HepG2 (cell line): Measurements from ENCODE around the gene WDR48. TPM values are rescaled to one million over a fixed set of nuclear protein-coding genes. Genes with fewer than 3 reads are reported as not detected.

Source experiments
- ATF1 ChIP-seq: IDR thresholded peaks from 2 replicates; pipeline ENCODE4 v1.6.1; 2016; ENCODE audit warnings: mild to moderate bottlenecking, control low read depth
- CREB1 ChIP-seq, 2 experiments: fragments of 450-650 bp in 1 of 2; IDR thresholded peaks; 2 replicates each; pipeline ENCODE4 v1.6.1; 2016 to 2017; ENCODE audit warnings: control low read depth in 1 of 2, mild to moderate bottlenecking in 1 of 2, missing compliant biosample characterization in 1 of 2, missing genetic modification characterization in 1 of 2
- CREM ChIP-seq, 2 experiments: sonication (generic) in 1 of 2; formaldehyde crosslinking in 1 of 2; IDR thresholded peaks; 2 replicates each; pipeline versions ENCODE4 v1.4.0 to v1.6.1; 2016 to 2020; ENCODE audit warnings: antibody characterized with exemption in 1 of 2, mild to moderate bottlenecking in 1 of 2, missing genetic modification reagents in 1 of 2
- EEA1 ChIP-seq: sonication (generic); formaldehyde crosslinking; IDR thresholded peaks from 2 replicates; pipeline ENCODE4 v1.5.1; 2020; ENCODE audit warnings: mild to moderate bottlenecking, missing genetic modification reagents, borderline replicate concordance
- EED ChIP-seq: sonication (generic); formaldehyde crosslinking; IDR thresholded peaks from 2 replicates; pipeline ENCODE4 v1.5.0; 2020; ENCODE audit warnings: mild to moderate bottlenecking, missing genetic modification reagents
- ELF3 ChIP-seq: IDR thresholded peaks from 2 replicates; pipeline ENCODE4 v1.6.1; 2016; ENCODE audit warnings: missing genetic modification reagents, missing compliant biosample characterization
- EP300 ChIP-seq, 3 experiments: sonication (generic) in 1 of 3; formaldehyde crosslinking in 1 of 3; IDR thresholded peaks; 2 replicates each; pipeline versions ENCODE4 v1.5.1 to v1.6.1; 2011 to 2020; ENCODE audit warnings: low read depth in 2 of 3, low read length in 2 of 3, borderline replicate concordance in 1 of 3, improper control_type of control experiment in 1 of 3, mild to moderate bottlenecking in 1 of 3, missing genetic modification reagents in 1 of 3, moderate library complexity in 1 of 3
- GATAD1 ChIP-seq: IDR thresholded peaks from 2 replicates; pipeline ENCODE4 v1.6.1; 2016; ENCODE audit warnings: missing genetic modification reagents, missing compliant biosample characterization
- GATAD2A ChIP-seq: IDR thresholded peaks from 2 replicates; pipeline ENCODE4 v1.6.1; 2016
- HMG20A ChIP-seq: IDR thresholded peaks from 2 replicates; pipeline ENCODE4 v1.6.1; 2016; ENCODE audit warnings: borderline replicate concordance
- HNF4A ChIP-seq: sonication (generic); formaldehyde crosslinking; IDR thresholded peaks from 2 replicates; pipeline ENCODE4 v1.4.0; 2020; ENCODE audit warnings: missing genetic modification reagents
- JUND ChIP-seq: sonication (generic); formaldehyde crosslinking; IDR thresholded peaks from 2 replicates; pipeline ENCODE4 v1.8.0; 2022; ENCODE audit warnings: mild to moderate bottlenecking, missing genetic modification reagents
- KAT8 ChIP-seq: IDR thresholded peaks from 2 replicates; pipeline ENCODE4 v1.6.1; 2016; ENCODE audit warnings: missing genetic modification reagents, missing compliant biosample characterization
- SALL1 ChIP-seq: sonication (generic); formaldehyde crosslinking; IDR thresholded peaks from 2 replicates; pipeline ENCODE4 v1.8.0; 2022; ENCODE audit warnings: mild to moderate bottlenecking, missing genetic modification reagents
- SOX13 ChIP-seq, 3 experiments: fragments of 450-650 bp in 1 of 3; sonication (generic) in 1 of 3; formaldehyde crosslinking in 1 of 3; IDR thresholded peaks in 2 of 3; conservative IDR thresholded peaks in 1 of 3; 2 replicates each; pipeline versions ENCODE4 v1.5.0 to v1.6.1; 2016 to 2020; ENCODE audit warnings: antibody characterized with exemption in 1 of 3, mild to moderate bottlenecking in 1 of 3, missing compliant biosample characterization in 1 of 3, missing genetic modification reagents in 1 of 3, moderate library complexity in 1 of 3
- SOX5 ChIP-seq: IDR thresholded peaks from 2 replicates; pipeline ENCODE4 v1.6.1; 2016; ENCODE audit warnings: borderline replicate concordance
- SOX6 ChIP-seq, 2 experiments: fragments of 450-650 bp in 1 of 2; sonication (generic) in 1 of 2; formaldehyde crosslinking in 1 of 2; IDR thresholded peaks; 2 replicates each; pipeline versions ENCODE4 v1.4.0 to v1.6.1; 2017 to 2020; ENCODE audit warnings: antibody characterized with exemption in 1 of 2, mild to moderate bottlenecking in 1 of 2, missing genetic modification reagents in 1 of 2
- ZNF44 ChIP-seq: sonication (generic); formaldehyde crosslinking; IDR thresholded peaks from 2 replicates; pipeline ENCODE4 v1.5.1; 2020; ENCODE audit warnings: mild to moderate bottlenecking, missing genetic modification reagents
- ZNF644 ChIP-seq: IDR thresholded peaks from 2 replicates; pipeline ENCODE4 v1.6.1; 2016; ENCODE audit warnings: low read depth
- polyA plus RNA-seq, 8 experiments: library from polyadenylated mRNA; depleted of rRNA in 3 of 8; stranded (reverse) in 7 of 8; unstranded in 1 of 8; fragments of >200 nt; fragmentation: Illumina TruSeq in 4 of 8; extraction: Trizol in 4 of 8; gene quantifications; 2 replicates each; pipeline versions ENCODE4 v1.2.1 to v1.2.3, GENCODE V29; 2011 to 2016; ENCODE audit warnings: low read depth in 4 of 8, missing spikeins in 1 of 8, mixed read lengths in 1 of 8; ENCODE audit not compliant: insufficient read depth in 1 of 8
- total RNA-seq, 5 experiments: library from RNA; depleted of rRNA; stranded (reverse); fragments of >200 nt; fragmentation: Illumina TruSeq; extraction: Trizol; gene quantifications; 2 replicates each; pipeline ENCODE4 v1.2.3, GENCODE V29; 2016; ENCODE audit warnings: low read depth in 1 of 5
- TF ChIP-seq, protein P1 (sequence below): sonication (generic); formaldehyde crosslinking; conservative IDR thresholded peaks from 2 replicates; pipeline ENCODE4 v1.4.0; 2020; ENCODE audit warnings: mild to moderate bottlenecking, missing genetic modification reagents, moderate library complexity
- TF ChIP-seq, protein P2 (sequence below): IDR thresholded peaks from 2 replicates; pipeline ENCODE4 v1.6.1; 2012; ENCODE audit warnings: low read depth, low read length, improper control_type of control experiment

The WDR48 gene
- total and polyA plus RNA-seq, 2 of the 13 experiments (the other 11 are each of a cell fraction or from before 2014, with no cell fraction given) = 29.2 to 31.2 TPM

DNA sequence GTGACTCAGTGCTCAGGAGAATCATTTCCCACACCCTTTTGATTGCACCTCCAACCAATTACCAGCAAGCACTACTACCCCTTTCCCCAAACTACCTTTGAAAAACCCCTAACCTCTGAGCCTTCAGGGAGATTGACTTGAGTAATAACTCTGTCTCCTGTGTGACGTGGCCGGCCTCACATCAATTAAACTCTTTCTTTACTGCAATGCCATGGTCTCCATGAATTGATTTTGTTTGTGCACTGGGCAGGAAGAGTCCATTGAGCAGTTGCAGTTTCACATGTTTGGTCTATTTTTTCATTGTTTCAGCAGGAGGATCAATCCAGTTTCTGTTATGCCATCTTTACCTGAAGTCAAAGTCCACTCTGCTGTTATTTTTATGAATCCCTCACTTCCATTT is 32.5 kb upstream of the WDR48 start (continued):
- TF ChIP-seq, protein P1, sequence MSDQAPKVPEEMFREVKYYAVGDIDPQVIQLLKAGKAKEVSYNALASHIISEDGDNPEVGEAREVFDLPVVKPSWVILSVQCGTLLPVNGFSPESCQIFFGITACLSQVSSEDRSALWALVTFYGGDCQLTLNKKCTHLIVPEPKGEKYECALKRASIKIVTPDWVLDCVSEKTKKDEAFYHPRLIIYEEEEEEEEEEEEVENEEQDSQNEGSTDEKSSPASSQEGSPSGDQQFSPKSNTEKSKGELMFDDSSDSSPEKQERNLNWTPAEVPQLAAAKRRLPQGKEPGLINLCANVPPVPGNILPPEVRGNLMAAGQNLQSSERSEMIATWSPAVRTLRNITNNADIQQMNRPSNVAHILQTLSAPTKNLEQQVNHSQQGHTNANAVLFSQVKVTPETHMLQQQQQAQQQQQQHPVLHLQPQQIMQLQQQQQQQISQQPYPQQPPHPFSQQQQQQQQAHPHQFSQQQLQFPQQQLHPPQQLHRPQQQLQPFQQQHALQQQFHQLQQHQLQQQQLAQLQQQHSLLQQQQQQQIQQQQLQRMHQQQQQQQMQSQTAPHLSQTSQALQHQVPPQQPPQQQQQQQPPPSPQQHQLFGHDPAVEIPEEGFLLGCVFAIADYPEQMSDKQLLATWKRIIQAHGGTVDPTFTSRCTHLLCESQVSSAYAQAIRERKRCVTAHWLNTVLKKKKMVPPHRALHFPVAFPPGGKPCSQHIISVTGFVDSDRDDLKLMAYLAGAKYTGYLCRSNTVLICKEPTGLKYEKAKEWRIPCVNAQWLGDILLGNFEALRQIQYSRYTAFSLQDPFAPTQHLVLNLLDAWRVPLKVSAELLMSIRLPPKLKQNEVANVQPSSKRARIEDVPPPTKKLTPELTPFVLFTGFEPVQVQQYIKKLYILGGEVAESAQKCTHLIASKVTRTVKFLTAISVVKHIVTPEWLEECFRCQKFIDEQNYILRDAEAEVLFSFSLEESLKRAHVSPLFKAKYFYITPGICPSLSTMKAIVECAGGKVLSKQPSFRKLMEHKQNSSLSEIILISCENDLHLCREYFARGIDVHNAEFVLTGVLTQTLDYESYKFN (CRISPR knock-in tag) = peak; percentile 58
- TF ChIP-seq JUND (CRISPR knock-in tag) (no peak), SALL1 (CRISPR knock-in tag) (peak; percentile 58; the same call in 1 of the 2 replicates), ELF3 (CRISPR knock-in tag) (0 out of 2 replicates have a peak, but pooled peaks have one; percentile 29), HMG20A (0 out of 2 replicates have a peak, but pooled peaks have one; percentile 22), ZNF44 (peak; percentile 98), ATF1 (CRISPR knock-in tag) (0 out of 2 replicates have a peak, but pooled peaks have one; percentile 37), EP300 (IDR thresholded peaks at IDR 0.05; ENCODE audit: low read depth in 2 of 2, low read length in 2 of 2) (peak in 1 of 2 experiments; percentile 22; a peak in 1 of 4 replicates), EP300 (CRISPR knock-in tag; IDR thresholded peaks at IDR 0.05; ENCODE audit: borderline replicate concordance) (no peak), EEA1 (CRISPR knock-in tag) (no peak), SOX5 (CRISPR knock-in tag) (peak; percentile 75), HNF4A (CRISPR knock-in tag) (peak; percentile 48; the same call in 1 of the 2 replicates), EED (CRISPR knock-in tag) (no peak), SOX6 (IDR thresholded peaks at IDR 0.05) (no peak), SOX6 (CRISPR knock-in tag; IDR thresholded peaks at IDR 0.05) (peak; percentile 84), CREB1 (IDR thresholded peaks at IDR 0.05) (no peak), CREB1 (CRISPR knock-in tag; IDR thresholded peaks at IDR 0.05) (peak; percentile 55; the same call in 1 of the 2 replicates), KAT8 (CRISPR knock-in tag) (0 out of 2 replicates have a peak, but pooled peaks have one; percentile 18), GATAD1 (CRISPR knock-in tag) (no peak), SOX13 (IDR thresholded peaks at IDR 0.05) (no peak), SOX13 (CRISPR knock-in tag; conservative IDR thresholded peaks at IDR 0.05 in 1 of 2, IDR thresholded peaks at IDR 0.05 in 1 of 2) (peak in 1 of 2 experiments; percentile 58; a peak in 1 of 4 replicates), CREM (IDR thresholded peaks at IDR 0.05) (peak; percentile 38; the same call in 1 of the 2 replicates), CREM (CRISPR knock-in tag; IDR thresholded peaks at IDR 0.05) (no peak), GATAD2A (CRISPR knock-in tag) (0 out of 2 replicates have a peak, but pooled peaks have one; percentile 38), ZNF644 (CRISPR knock-in tag) (0 out of 2 replicates have a peak, but pooled peaks have one; percentile 14)
- TF ChIP-seq, protein P2, sequence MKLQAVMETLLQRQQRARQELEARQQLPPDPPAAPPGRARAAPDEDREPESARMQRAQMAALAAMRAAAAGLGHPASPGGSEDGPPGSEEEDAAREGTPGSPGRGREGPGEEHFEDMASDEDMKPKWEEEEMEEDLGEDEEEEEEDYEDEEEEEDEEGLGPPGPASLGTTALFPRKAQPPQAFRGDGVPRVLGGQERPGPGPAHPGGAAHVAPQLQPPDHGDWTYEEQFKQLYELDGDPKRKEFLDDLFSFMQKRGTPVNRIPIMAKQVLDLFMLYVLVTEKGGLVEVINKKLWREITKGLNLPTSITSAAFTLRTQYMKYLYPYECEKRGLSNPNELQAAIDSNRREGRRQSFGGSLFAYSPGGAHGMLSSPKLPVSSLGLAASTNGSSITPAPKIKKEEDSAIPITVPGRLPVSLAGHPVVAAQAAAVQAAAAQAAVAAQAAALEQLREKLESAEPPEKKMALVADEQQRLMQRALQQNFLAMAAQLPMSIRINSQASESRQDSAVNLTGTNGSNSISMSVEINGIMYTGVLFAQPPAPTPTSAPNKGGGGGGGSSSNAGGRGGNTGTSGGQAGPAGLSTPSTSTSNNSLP = 0 out of 2 replicates have a peak, but pooled peaks have one; percentile 17
